Upper lobe of left lung (tissue), 6 donors: ENCODE results near the gene ADGRL1. TPM values are rescaled to one million over a fixed set of nuclear protein-coding genes. Genes with fewer than 3 reads are reported as not detected.
A peak's percentile ranks its signal among the peaks of the same experiment; 100 is the strongest.
"Not testable (repeated sequence)": the region's sequence is repeated elsewhere in the genome, so short reads cannot be mapped to it uniquely, and the experiment has no call there.

Source experiments
- ATAC-seq, 2 donors: fragments of 200-7000 bp; cut with Tn5 transposase; one replicate each; pipeline ENCODE4 v1.9.1; 2022; ENCODE audit warnings: mild to moderate bottlenecking in 2 of 2, moderate library complexity in 2 of 2; ENCODE audit not compliant: low FRiP score in 2 of 2
- DNase-seq, 2 donors: peaks; one replicate each; pipeline ENCODE4 v3.0.0-alpha.2; 2019 to 2020
- H3K27ac ChIP-seq, 4 donors: fragments of 200-600 bp; sonication (generic); one replicate each; pipeline ENCODE4 v1.5.1; 2016 to 2019
- H3K27me3 ChIP-seq, 4 donors: fragments of 200-600 bp; sonication (generic); one replicate each; pipeline ENCODE4 v1.5.1; 2017 to 2019
- H3K36me3 ChIP-seq, 4 donors: fragments of 200-600 bp; sonication (generic); one replicate each; pipeline ENCODE4 v1.5.1; 2016 to 2019
- H3K4me1 ChIP-seq, 4 donors: fragments of 200-600 bp; sonication (generic); one replicate each; pipeline ENCODE4 v1.5.1; 2018 to 2019
- H3K4me3 ChIP-seq, 4 donors: fragments of 200-600 bp; sonication (generic); one replicate each; pipeline ENCODE4 v1.5.1; 2017 to 2019; ENCODE audit warnings: mild to moderate bottlenecking in 2 of 4, moderate library complexity in 1 of 4
- H3K9me3 ChIP-seq, 4 donors: fragments of 200-600 bp; sonication (generic); one replicate each; pipeline ENCODE4 v1.5.1; 2018 to 2019
- EP300 ChIP-seq, 4 donors: sonication (generic); formaldehyde crosslinking; IDR thresholded peaks; one replicate each; pipeline ENCODE4 v1.5.1; 2017; ENCODE audit warnings: antibody characterized with exemption in 4 of 4, control low read depth in 2 of 4
- POLR2A ChIP-seq, 4 donors: fragments of 450-650 bp; IDR thresholded peaks; one replicate each; pipeline ENCODE4 v1.5.1; 2016 to 2017; ENCODE audit warnings: antibody characterized with exemption in 4 of 4, mild to moderate bottlenecking in 2 of 4
- POLR2AphosphoS5 ChIP-seq, 2 donors: sonication (generic); formaldehyde crosslinking; IDR thresholded peaks; one replicate each; pipeline ENCODE4 v1.5.1; 2017; ENCODE audit warnings: antibody characterized with exemption in 2 of 2
- WGBS, 2 donors: methylation state at CpG; one replicate each; pipeline ENCODE4 v1.1.5; 2017 to 2018; 5-methylcytosine and 5-hydroxymethylcytosine counted together
- total RNA-seq, 6 donors: library from RNA; depleted of rRNA in 4 of 6; stranded (reverse); fragments of >200 nt in 4 of 6; gene quantifications; one replicate each; pipeline versions ENCODE4 v1.1.0 to v1.2.1, GENCODE V29; 2016 to 2021
- TF ChIP-seq, protein P1 (sequence below), 6 experiments: fragments of 450-650 bp in 4 of 6; fragments of 200-600 bp in 2 of 6; sonication (generic) in 2 of 6; IDR thresholded peaks; one replicate each; pipeline ENCODE4 v1.5.1; 2016 to 2019; ENCODE audit warnings: antibody characterized with exemption in 6 of 6
- donor health status: DM: no; HTN: no; CAD: no; lungs with moderate emphysema.
- donor health status: DM: no; HTN: yes; CAD: no; lungs with severe emphysema.

Gene ADGRL1
- total RNA-seq, 6 donors from 2014 or later = 23.5 to 33.2 (median 27.4) TPM

GRCh38 chr19:14183741-14184350, 22.1 kb downstream of the ADGRL1 start:
- Histone ChIP-seq H3K27me3 (no peaks in the 10 kb centered on the region), H3K9me3 (no peaks in the 10 kb centered on the region), H3K4me1 (no peaks in the 10 kb centered on the region), H3K36me3 (peaks cover 0 to 4% (median 0%) of the 10 kb centered on the region in 4 donors), H3K27ac (no peak overlapping the region), H3K4me3 (no peak overlapping the region)
- DNase-seq = no peak
- 68 to 81% methylated on average over 5 to 10 of the region's 14 CpGs for whole genome bisulfite sequencing, 2 donors
- peak in 1 of 2 donors; percentile 12 for ATAC-seq
- no peak for TF ChIP-seq POLR2AphosphoS5 (IDR thresholded peaks at IDR 0.05)
- TF ChIP-seq, protein P1, sequence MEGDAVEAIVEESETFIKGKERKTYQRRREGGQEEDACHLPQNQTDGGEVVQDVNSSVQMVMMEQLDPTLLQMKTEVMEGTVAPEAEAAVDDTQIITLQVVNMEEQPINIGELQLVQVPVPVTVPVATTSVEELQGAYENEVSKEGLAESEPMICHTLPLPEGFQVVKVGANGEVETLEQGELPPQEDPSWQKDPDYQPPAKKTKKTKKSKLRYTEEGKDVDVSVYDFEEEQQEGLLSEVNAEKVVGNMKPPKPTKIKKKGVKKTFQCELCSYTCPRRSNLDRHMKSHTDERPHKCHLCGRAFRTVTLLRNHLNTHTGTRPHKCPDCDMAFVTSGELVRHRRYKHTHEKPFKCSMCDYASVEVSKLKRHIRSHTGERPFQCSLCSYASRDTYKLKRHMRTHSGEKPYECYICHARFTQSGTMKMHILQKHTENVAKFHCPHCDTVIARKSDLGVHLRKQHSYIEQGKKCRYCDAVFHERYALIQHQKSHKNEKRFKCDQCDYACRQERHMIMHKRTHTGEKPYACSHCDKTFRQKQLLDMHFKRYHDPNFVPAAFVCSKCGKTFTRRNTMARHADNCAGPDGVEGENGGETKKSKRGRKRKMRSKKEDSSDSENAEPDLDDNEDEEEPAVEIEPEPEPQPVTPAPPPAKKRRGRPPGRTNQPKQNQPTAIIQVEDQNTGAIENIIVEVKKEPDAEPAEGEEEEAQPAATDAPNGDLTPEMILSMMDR (IDR thresholded peaks at IDR 0.05) = no peak
- TF ChIP-seq POLR2A (IDR thresholded peaks at IDR 0.05) = no peak
- no peak for TF ChIP-seq EP300 (IDR thresholded peaks at IDR 0.05)

DNA sequence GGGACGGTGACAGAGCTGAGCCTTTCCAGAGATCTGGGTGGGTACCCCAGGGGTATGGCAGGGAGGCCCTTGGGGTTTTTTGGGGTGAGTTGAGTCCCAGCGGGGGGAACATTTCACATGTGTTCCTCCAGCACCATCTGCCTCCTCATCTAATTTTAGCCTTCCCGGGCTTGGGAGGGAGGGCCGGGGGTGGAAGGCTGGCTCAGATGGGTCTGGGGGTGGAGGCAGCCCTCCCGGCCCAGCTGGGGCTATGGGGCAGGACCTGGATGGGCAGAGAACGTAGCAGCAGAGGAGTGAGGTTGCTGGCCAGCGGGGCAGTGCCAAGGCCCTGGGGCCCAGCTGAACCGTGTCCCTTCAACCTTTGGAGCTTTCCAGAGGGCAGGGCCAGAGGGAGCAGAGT, 23.5 kb downstream of the ADGRL1 start:
- Histone ChIP-seq H3K27me3 (no peaks in the 10 kb centered on the region), H3K9me3 (no peaks in the 10 kb centered on the region), H3K27ac (no peak overlapping the region), H3K4me1 (no peaks in the 10 kb centered on the region), H3K36me3 (peaks cover 0 to 5% (median under 1%) of the 10 kb centered on the region in 4 donors), H3K4me3 (no peak overlapping the region)
- WGBS, 2 donors = 90 to 91% methylated on average over 2 to 6 of the region's 8 CpGs
- DNase-seq = no peak
- TF ChIP-seq POLR2AphosphoS5 (IDR thresholded peaks at IDR 0.05) (no peak), POLR2A (IDR thresholded peaks at IDR 0.05) (no peak), EP300 (IDR thresholded peaks at IDR 0.05) (no peak)
- TF ChIP-seq, protein P1 (IDR thresholded peaks at IDR 0.05) = no peak
- no peak for ATAC-seq

DNA sequence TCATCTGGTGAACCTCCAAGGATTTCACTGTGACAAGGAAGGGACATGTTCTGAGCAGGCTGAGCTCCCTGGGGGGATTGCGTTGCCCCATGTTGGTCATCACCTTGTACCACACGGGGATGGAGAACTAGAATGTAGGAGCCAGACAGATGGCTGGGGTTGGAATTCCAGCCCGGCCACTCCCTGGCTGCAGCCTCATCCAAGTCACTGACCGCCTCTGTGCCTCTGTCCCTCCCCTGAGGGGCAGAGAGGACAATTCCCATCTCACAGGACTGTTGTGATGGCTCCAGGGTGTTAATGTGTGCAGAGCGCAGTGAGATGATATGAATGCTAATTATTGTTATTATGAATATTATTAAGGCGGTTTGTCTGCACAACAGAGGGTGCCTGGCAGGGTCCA, 24.1 kb downstream of the ADGRL1 start:
- Histone ChIP-seq H3K36me3 (peaks cover 0 to 11% (median 5%) of the 10 kb centered on the region in 4 donors), H3K4me3 (no peak overlapping the region), H3K9me3 (no peaks in the 10 kb centered on the region), H3K4me1 (no peaks in the 10 kb centered on the region), H3K27ac (no peak overlapping the region), H3K27me3 (no peaks in the 10 kb centered on the region)
- ATAC-seq (no peak), DNase-seq (no peak)
- TF ChIP-seq, protein P1 (IDR thresholded peaks at IDR 0.05) = no peak
- no peak for TF ChIP-seq POLR2A (IDR thresholded peaks at IDR 0.05)
- TF ChIP-seq EP300 (IDR thresholded peaks at IDR 0.05) = no peak
- TF ChIP-seq POLR2AphosphoS5 (IDR thresholded peaks at IDR 0.05) = no peak
- WGBS, 2 donors = 95 to 98% methylated on average over 6 of the region's 6 CpGs

GRCh38 chr19:14181199-14181598, 24.8 kb downstream of the ADGRL1 start:
- not testable (repeated sequence) for H3K27me3 ChIP-seq, H3K27ac ChIP-seq, H3K9me3 ChIP-seq, DNase-seq, H3K4me3 ChIP-seq, H3K4me1 ChIP-seq, ATAC-seq
- peaks cover 0 to 18% (median 12%) of the 10 kb centered on the region in 4 donors for H3K36me3 ChIP-seq
- WGBS, 2 donors = 87 to 91% methylated on average over 10 to 12 of the region's 12 CpGs

DNA sequence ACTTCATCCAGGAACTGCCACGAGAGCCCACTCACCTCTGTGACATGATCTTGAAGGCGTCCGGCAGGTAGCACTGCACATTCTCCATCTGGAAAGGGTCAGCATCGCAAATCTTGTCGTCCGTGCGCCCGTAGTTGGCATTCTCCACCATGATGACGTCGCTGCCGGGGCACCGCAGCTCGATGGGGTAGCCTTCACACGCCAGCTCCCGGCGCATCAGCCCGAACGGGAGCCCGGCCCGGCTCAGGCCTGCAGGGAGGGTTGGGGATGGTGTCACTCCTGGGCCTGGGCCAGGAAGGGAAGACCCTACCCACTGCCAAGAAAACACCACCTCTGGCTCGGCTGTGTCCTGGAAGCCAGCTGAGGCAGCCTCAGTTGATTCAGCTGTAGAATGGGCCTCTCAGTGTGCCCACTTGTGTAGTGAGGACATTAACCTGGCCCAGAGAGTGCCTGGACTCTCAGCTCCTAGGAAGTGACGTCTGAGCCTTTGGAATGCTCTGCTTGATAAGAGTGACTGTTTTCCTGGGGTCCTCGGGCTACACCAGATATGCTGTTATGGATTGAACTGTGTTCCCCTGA, 28.4 kb downstream of the ADGRL1 start:
- no peak for ATAC-seq
- H3K4me3 ChIP-seq = no peak overlapping the region
- peaks cover 2 to 35% (median 19%) of the 10 kb centered on the region in 4 donors for H3K36me3 ChIP-seq
- peak in 1 of 2 donors; percentile 79 for DNase-seq
- no peaks in the 10 kb centered on the region for H3K9me3 ChIP-seq
- H3K27me3 ChIP-seq = no peaks in the 10 kb centered on the region
- H3K27ac ChIP-seq = no peak overlapping the region
- H3K4me1 ChIP-seq = no peaks in the 10 kb centered on the region
- WGBS, 2 donors = 86 to 90% methylated on average over 3 to 5 of the region's 23 CpGs
- no peak for TF ChIP-seq POLR2A (IDR thresholded peaks at IDR 0.05)
- TF ChIP-seq, protein P1 (IDR thresholded peaks at IDR 0.05) = no peak
- no peak for TF ChIP-seq EP300 (IDR thresholded peaks at IDR 0.05)
- TF ChIP-seq POLR2AphosphoS5 (IDR thresholded peaks at IDR 0.05) = no peak
